Heart right ventricle (tissue), 16 donors: Measurements from ENCODE around the gene ZG16B. TPM values are rescaled to one million over a fixed set of nuclear protein-coding genes. Genes with fewer than 3 reads are reported as not detected.

Experiments used
- ATAC-seq, 8 donors: fragments of 200-7000 bp; cut with Tn5 transposase; one replicate each; pipeline ENCODE4 v1.9.1; 2020; ENCODE audit warnings: mild to moderate bottlenecking in 8 of 8, moderate library complexity in 8 of 8, moderate number of reproducible peaks in 1 of 8
- DNase-seq, 2 donors: peaks; one replicate each; pipeline ENCODE4 v3.0.0-alpha.2; 2020
- H3K27ac ChIP-seq, 10 donors: fragments of 200-600 bp; sonication (generic) in 2 of 10; one replicate each; pipeline versions ENCODE4 v1.5.0 to v1.8.0; 2020 to 2022; ENCODE audit warnings: mild to moderate bottlenecking in 3 of 10
- H3K27me3 ChIP-seq, 7 donors: fragments of 200-600 bp; one replicate each; pipeline ENCODE4 v1.8.0; 2021 to 2022; ENCODE audit warnings: mild to moderate bottlenecking in 2 of 7
- H3K36me3 ChIP-seq, 9 donors: fragments of 200-600 bp; sonication (generic) in 1 of 9; one replicate each; pipeline versions ENCODE4 v1.5.0 to v1.8.0; 2020 to 2022; ENCODE audit warnings: mild to moderate bottlenecking in 2 of 9
- H3K4me1 ChIP-seq, 9 donors: fragments of 200-600 bp; sonication (generic) in 1 of 9; one replicate each; pipeline versions ENCODE4 v1.5.0 to v1.8.0; 2020 to 2022; ENCODE audit warnings: mild to moderate bottlenecking in 4 of 9
- H3K4me3 ChIP-seq, 10 donors: fragments of 200-600 bp; sonication (generic) in 2 of 10; one replicate each; pipeline versions ENCODE4 v1.5.0 to v1.8.0; 2020 to 2022; ENCODE audit warnings: mild to moderate bottlenecking in 7 of 10, moderate library complexity in 2 of 10
- H3K9me3 ChIP-seq, 11 donors: fragments of 200-600 bp in 10 of 11; sonication (generic) in 2 of 11; one replicate each; pipeline versions ENCODE4 v1.5.0 to v1.8.0; 2013 to 2022; ENCODE audit warnings: mild to moderate bottlenecking in 2 of 11, control low read depth in 1 of 11, moderate library complexity in 1 of 11
- WGBS, 2 donors: extraction: QIAGEN DNeasy Blood & Tissue Kit; methylation state at CpG; one replicate each; pipeline ENCODE4 v1.1.7; 2013; ENCODE audit warnings: inconsistent platforms in 1 of 2; 5-methylcytosine and 5-hydroxymethylcytosine counted together
- intact Hi-C, 10 donors: fragments of 100-400 bp; cut with DNase I; formaldehyde crosslinking; loops; one replicate each; pipeline versions ENCODE4 v1.11.1 to v1.14.2; 2022
- polyA plus RNA-seq, 2 donors: library from polyadenylated mRNA; stranded (reverse); fragments of 200-250 nt; gene quantifications; one replicate each; pipeline ENCODE4 v1.2.3, GENCODE V29; 2013
- total RNA-seq, 10 donors: library from RNA; stranded (reverse); fragmentation: NEBNext Ultra II Directional in 3 of 10; extraction: Animal tissue kit (Norgen Biotek cat#: 25700) in 3 of 10; gene quantifications; one replicate each; pipeline versions ENCODE4 v1.2.1 to v1.2.4, GENCODE V29; 2021 to 2023
- TF ChIP-seq, protein P1 (sequence below), 9 donors: fragments of 200-600 bp; sonication (generic) in 2 of 9; IDR thresholded peaks; one replicate each; pipeline versions ENCODE4 v1.5.0 to v1.8.0; 2021 to 2022; ENCODE audit warnings: antibody characterized with exemption in 9 of 9, mild to moderate bottlenecking in 5 of 9, moderate library complexity in 1 of 9
- donor health status: Arrhythmogenic right ventricular cardiomyopathy.
- donor health status: ischemic (EF 13 %, LVEDD 7.1; RV severe dilation, severe dysfunction).
- donor health status: healthy with polysubstance abuse.
- donor health status: DM: no; HTN: yes; CAD: no.
- donor health status: DM: no; HTN: no; CAD: no.
- donor health status: ischemic (EF 25% LVEDD 6.9; RV normal size, moderate dysfunction).
- donor health status: ischemic (EF 25% LVEDD 5.7; RV mildly dilated, moderate dysfunction).
- donor health status: healthy.
- donor health status: DM: yes; HTN: yes; CAD: no.
- donor health status: Ischemic cardiomyopathy.
- donor health status: ischemic (EF 35%, LVEDD 5.7; RV mildly dilated, moderate dysfunction).
- donor health status: nonischemic (EF 11% LVEDD 7.7; RV severe dilation, severe dysfunction).
- donor health status: DM: yes; HTN: yes; CAD: no.
- donor health status: PGD.
- donor health status: ischemic (EF 29% LVEDD 5.4; RV normal size, mild dysfunction).
- donor health status: nonischemic (EF 23%, LVEDD 6.1; RV moderate dilation, normal function).

ZG16B gene
- total and polyA plus RNA-seq, 12 donors = 0.07 to 0.88 (median 0.44) TPM; not detected in 9

- peaks cover 0 to 16% (median 7%) of the 10 kb centered on the region in 9 donors for H3K4me1 ChIP-seq
- ATAC-seq = no peak
- peaks cover 7 to 88% (median 73%) of the 10 kb centered on the region in 7 donors for H3K27me3 ChIP-seq
- 31 to 41% methylated on average over 10 of the region's 10 CpGs for WGBS, 2 donors
- H3K36me3 ChIP-seq = no peaks in the 10 kb centered on the region
- H3K9me3 ChIP-seq = no peaks in the 10 kb centered on the region
- TF ChIP-seq, protein P1, sequence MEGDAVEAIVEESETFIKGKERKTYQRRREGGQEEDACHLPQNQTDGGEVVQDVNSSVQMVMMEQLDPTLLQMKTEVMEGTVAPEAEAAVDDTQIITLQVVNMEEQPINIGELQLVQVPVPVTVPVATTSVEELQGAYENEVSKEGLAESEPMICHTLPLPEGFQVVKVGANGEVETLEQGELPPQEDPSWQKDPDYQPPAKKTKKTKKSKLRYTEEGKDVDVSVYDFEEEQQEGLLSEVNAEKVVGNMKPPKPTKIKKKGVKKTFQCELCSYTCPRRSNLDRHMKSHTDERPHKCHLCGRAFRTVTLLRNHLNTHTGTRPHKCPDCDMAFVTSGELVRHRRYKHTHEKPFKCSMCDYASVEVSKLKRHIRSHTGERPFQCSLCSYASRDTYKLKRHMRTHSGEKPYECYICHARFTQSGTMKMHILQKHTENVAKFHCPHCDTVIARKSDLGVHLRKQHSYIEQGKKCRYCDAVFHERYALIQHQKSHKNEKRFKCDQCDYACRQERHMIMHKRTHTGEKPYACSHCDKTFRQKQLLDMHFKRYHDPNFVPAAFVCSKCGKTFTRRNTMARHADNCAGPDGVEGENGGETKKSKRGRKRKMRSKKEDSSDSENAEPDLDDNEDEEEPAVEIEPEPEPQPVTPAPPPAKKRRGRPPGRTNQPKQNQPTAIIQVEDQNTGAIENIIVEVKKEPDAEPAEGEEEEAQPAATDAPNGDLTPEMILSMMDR (IDR thresholded peaks at IDR 0.05) = no peak
- intact Hi-C loops = no loop called here
- peak within 1 kb of the TSS in 1 of 10 donors; percentile 20 for H3K27ac ChIP-seq
- peak within 1 kb of the TSS in 1 of 10 donors; percentile 12 for H3K4me3 ChIP-seq
- no peak for DNase-seq
Observed at GRCh38 chr16:2787406-2787805, 42.7 kb upstream of the ZG16B start, which contains the start of gene PRSS33. Gene PRSS33 (minus strand): TSS chr16:2787560. CDS start chr16:2786547, 1,013 bp downstream.

GRCh38 chr16:2787961-2788360 is 42.1 kb upstream of the ZG16B start:
- DNase-seq = no peak
- peak overlapping the region in 1 of 10 donors; percentile 12 for H3K4me3 ChIP-seq
- intact Hi-C loops = no loop called here

GRCh38 chr16:2790631-2791030 is 39.5 kb upstream of the ZG16B start:
- Histone ChIP-seq H3K9me3 (no peaks in the 10 kb centered on the region), H3K36me3 (no peaks in the 10 kb centered on the region), H3K27me3 (peaks cover under 1 to 70% (median 58%) of the 10 kb centered on the region in 7 donors), H3K4me3 (no peak overlapping the region), H3K4me1 (peaks cover 0 to 32% (median 2%) of the 10 kb centered on the region in 9 donors), H3K27ac (no peak overlapping the region)
- TF ChIP-seq, protein P1 (IDR thresholded peaks at IDR 0.05) = no peak
- intact Hi-C loops = no loop called here
- DNase-seq (no peak), ATAC-seq (no peak)
- 83 to 85% methylated on average over 5 of the region's 5 CpGs for WGBS, 2 donors

More at GRCh38 chr16:2787961-2788360, 42.1 kb upstream of the ZG16B start:
- peak overlapping the region in 1 of 10 donors; percentile 20 for H3K27ac ChIP-seq
- no peak for ATAC-seq
- WGBS, 2 donors = 32 to 53% methylated on average over 7 of the region's 7 CpGs
- no peaks in the 10 kb centered on the region for H3K36me3 ChIP-seq
- TF ChIP-seq, protein P1 (IDR thresholded peaks at IDR 0.05) = no peak
- peaks cover 7 to 91% (median 76%) of the 10 kb centered on the region in 7 donors for H3K27me3 ChIP-seq
- no peaks in the 10 kb centered on the region for H3K9me3 ChIP-seq
- peaks cover 0 to 20% (median 7%) of the 10 kb centered on the region in 9 donors for H3K4me1 ChIP-seq

GRCh38 chr16:2791174-2791573 is 38.9 kb upstream of the ZG16B start:
- TF ChIP-seq, protein P1 (IDR thresholded peaks at IDR 0.05) = no peak
- H3K27ac ChIP-seq = no peak overlapping the region
- intact Hi-C loops = no loop called here
- WGBS, 2 donors = 67 to 72% methylated on average over 8 of the region's 8 CpGs
- H3K27me3 ChIP-seq = peaks cover 0 to 64% (median 52%) of the 10 kb centered on the region in 7 donors
- no peak for DNase-seq
- H3K4me1 ChIP-seq = peaks cover 0 to 32% (median 0%) of the 10 kb centered on the region in 9 donors
- ATAC-seq = no peak
- no peaks in the 10 kb centered on the region for H3K9me3 ChIP-seq
- H3K36me3 ChIP-seq = no peaks in the 10 kb centered on the region
- H3K4me3 ChIP-seq = no peak overlapping the region
